GM19324 (cell line): ENCODE results near the gene DMD.
"Not testable (repeated sequence)": the region's sequence is repeated elsewhere in the genome, so short reads cannot be mapped to it uniquely, and the experiment has no call there.

Experiments
- ATAC-seq: cut with Tn5 transposase; IDR thresholded peaks from one replicate; pipeline ENCODE4 v1.9.1; 2021; ENCODE audit warnings: mild to moderate bottlenecking, moderate library complexity; ENCODE audit not compliant: unreplicated experiment, low FRiP score

The DMD gene

GRCh38 chrX:31499109-31499508 lies 1712.2 kb downstream of the DMD start:
- ATAC-seq, result no peak

GRCh38 chrX:31497086-31497485 lies 1714.3 kb downstream of the DMD start:
- ATAC-seq, result no peak

GRCh38 chrX:31487951-31488350 lies 1723.4 kb downstream of the DMD start:
- no peak for ATAC-seq

- ATAC-seq, result no peak
Measured at GRCh38 chrX:31483336-31483735, 1728.0 kb downstream of the DMD start.

- no peak for ATAC-seq
Measured at GRCh38 chrX:31480696-31481095, 1730.7 kb downstream of the DMD start.

GRCh38 chrX:31471229-31471628 lies 1740.1 kb downstream of the DMD start:
- no peak for ATAC-seq

GRCh38 chrX:31470753-31471152 lies 1740.6 kb downstream of the DMD start:
- ATAC-seq, result not testable (repeated sequence)

- no peak for ATAC-seq
Measured at GRCh38 chrX:31464306-31464915, 1746.9 kb downstream of the DMD start.

- no peak for ATAC-seq
Measured at GRCh38 chrX:31461266-31461665, 1750.1 kb downstream of the DMD start.

- ATAC-seq, result no peak
Measured at GRCh38 chrX:31459361-31459760, 1752.0 kb downstream of the DMD start.

GRCh38 chrX:31449965-31450364 lies 1761.4 kb downstream of the DMD start:
- no peak for ATAC-seq

- no peak for ATAC-seq
Measured at GRCh38 chrX:31449081-31449480, 1762.3 kb downstream of the DMD start.

- ATAC-seq, result no peak
Measured at GRCh38 chrX:31445542-31445941, 1765.8 kb downstream of the DMD start.

- ATAC-seq, result no peak
Measured at GRCh38 chrX:31443654-31444053, 1767.7 kb downstream of the DMD start.

- ATAC-seq, result no peak
Measured at GRCh38 chrX:31440546-31440945, 1770.8 kb downstream of the DMD start.

GRCh38 chrX:31436424-31436823 lies 1774.9 kb downstream of the DMD start:
- no peak for ATAC-seq

GRCh38 chrX:31435592-31435991 lies 1775.8 kb downstream of the DMD start:
- no peak for ATAC-seq

GRCh38 chrX:31433856-31434255 lies 1777.5 kb downstream of the DMD start:
- ATAC-seq, result no peak

- ATAC-seq, result no peak
Measured at GRCh38 chrX:31429915-31430314, 1781.4 kb downstream of the DMD start.

GRCh38 chrX:31423609-31424189 lies 1787.7 kb downstream of the DMD start:
- no peak for ATAC-seq

GRCh38 chrX:31421441-31421840 lies 1789.9 kb downstream of the DMD start:
- ATAC-seq, result no peak

GRCh38 chrX:31420711-31421151 lies 1790.6 kb downstream of the DMD start:
- no peak for ATAC-seq

- no peak for ATAC-seq
Measured at GRCh38 chrX:31420302-31420701, 1791.0 kb downstream of the DMD start.
